IPS-11a (cell line): ENCODE results near the gene LTA.
"Not testable (repeated sequence)": the region's sequence is repeated elsewhere in the genome, so short reads cannot be mapped to it uniquely, and the experiment has no call there.

Source experiments
- H3K4me3 ChIP-seq: one replicate; pipeline ENCODE4 v1.5.1; 2013; ENCODE audit warnings: low read depth, low read length, control low read depth

Gene LTA

DNA sequence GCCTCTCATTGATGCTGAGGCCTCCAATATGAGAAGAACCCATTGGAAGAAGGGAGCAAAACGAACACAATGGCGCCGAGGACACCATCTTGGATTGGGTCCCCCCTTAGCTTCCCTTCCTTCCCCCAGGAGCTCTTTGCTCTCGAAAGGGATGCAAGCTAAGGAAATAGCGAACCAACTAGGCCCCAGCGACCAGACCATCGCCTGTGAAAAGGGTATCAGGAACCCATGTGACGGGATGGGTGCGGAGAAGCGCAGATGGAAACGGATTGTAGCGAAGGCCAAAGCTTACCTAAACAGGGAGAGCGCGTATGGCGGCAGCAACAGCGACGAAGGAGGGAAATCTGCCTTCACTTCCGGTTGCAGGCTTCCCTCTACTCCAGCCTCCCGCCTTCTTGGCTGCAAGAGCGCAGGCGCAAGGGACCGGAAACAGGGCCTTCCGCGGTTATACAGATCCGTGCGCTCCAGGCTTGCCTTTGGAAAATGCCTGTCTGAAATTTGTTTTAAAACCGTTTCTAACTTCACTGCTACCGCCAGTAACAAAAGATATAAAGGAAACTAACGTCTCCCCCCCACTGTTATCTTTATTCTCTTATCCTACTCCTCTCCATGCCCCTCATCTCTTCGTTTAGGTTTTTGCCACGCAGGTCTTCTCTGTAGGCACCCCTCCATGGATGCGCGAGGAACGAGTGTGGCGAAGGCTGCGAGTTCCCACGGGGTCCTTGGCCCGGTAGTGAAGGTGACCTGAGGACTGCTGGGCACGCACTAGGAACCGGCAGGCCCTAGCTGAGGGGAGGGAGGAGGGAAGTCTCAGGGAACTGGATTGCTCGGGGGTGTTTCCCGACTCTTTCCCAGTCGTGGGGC is 30.2 kb upstream of the LTA start, which contains the start of gene DDX39B:
TSS of gene DDX39B (minus strand) at position 346 of the 864 bp plus-strand sequence. CDS start 1,471 bp downstream, outside the sequence.
- peak within 1 kb of the TSS; percentile 79 for H3K4me3 ChIP-seq

DNA sequence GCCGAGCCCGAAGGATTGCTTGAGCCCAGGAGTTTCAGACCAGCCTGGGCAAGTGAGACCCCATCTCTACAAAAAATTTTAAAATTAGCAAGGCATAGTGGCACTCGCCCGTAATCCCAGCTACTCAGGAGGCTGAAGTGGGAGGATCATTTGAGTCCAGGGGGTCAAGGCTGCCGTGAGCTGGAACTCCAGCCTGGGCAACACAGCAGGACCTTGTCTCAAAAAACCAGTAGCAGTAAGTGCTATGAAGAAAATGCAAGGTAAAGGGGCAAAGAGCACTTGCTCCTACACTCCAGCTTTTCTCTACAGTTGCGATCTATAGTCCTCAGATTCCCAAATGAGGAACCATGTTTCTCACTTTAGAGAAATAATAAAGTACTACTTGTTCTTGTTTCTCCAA is 28.4 kb upstream of the LTA start:
- H3K4me3 ChIP-seq: no peak overlapping the region

DNA sequence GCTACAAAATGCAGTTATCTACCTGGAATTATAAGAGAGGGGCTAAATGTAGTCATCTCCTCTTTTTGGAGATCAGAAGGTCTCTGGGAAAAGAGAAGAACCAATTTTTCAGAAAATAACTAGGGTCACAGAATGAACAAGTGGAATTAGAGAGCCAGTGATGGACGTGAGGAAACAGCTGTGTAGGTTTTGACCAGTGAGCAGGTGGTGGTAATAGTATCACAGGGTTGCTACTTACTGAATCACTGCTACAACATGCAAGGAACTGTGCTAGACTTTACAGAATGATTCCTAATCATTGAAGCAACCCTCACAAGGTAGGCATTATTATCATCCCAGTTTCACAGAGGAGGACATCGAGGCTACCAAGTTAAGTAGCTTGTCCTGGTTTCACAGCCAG is 27.4 kb upstream of the LTA start:
- H3K4me3 ChIP-seq: no peak overlapping the region

DNA sequence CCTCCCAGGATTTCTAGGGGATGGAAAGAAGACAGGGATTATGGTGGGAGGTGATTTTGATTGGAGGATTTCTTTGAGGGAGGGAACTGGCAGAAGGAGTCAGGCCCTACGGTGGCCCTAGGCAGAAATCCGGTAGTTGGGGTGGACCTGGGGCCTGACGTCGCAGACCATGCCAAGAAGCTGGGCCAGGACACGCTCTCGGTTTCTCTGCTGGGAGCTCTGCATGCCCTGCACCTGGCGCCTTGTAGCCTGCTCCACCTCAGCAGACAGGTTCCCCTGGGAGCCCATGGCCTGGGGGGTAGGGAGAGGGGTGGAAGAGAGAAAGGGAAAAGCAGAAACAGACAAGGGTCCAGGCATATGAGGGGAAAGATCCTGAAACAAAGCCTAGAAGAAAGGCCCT is 26.8 kb upstream of the LTA start:
- H3K4me3 ChIP-seq: no peak overlapping the region

DNA sequence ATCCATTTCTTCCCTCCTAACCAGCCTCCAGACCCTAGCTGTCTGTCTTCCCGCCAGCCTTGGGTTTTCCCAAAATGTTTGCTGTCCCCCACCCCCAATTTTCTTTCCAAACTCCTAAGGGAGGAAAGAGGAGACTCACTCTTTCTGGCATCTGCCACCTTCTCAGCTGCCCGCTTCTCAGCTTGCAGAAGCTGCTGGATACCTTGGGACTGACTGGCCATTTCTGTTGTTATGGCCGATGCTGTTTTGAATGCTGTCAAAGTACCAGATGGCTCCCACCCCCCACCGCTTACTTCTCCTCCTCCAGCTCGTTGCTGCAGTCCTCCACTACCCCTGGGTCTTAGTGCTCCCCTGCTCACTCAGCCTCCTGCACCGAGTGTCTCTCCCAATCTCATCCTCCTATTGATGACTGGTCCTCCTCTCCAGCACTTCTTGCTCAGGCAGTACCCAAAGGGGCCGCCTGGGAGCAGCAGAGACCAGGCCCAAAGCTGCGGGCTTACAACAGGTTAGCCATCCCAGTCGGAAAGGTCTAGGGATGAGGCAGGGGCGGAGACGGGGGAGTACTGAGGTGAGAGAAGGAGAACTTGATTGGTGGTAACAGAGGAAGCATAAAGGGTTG is 25.6 kb upstream of the LTA start, which contains the start of gene ATP6V1G2:
TSS of gene ATP6V1G2 (minus strand) at position 270 of the 619 bp plus-strand sequence. CDS start at position 221, 49 bp downstream.
- H3K4me3 ChIP-seq: peak within 1 kb of the TSS; percentile 57

DNA sequence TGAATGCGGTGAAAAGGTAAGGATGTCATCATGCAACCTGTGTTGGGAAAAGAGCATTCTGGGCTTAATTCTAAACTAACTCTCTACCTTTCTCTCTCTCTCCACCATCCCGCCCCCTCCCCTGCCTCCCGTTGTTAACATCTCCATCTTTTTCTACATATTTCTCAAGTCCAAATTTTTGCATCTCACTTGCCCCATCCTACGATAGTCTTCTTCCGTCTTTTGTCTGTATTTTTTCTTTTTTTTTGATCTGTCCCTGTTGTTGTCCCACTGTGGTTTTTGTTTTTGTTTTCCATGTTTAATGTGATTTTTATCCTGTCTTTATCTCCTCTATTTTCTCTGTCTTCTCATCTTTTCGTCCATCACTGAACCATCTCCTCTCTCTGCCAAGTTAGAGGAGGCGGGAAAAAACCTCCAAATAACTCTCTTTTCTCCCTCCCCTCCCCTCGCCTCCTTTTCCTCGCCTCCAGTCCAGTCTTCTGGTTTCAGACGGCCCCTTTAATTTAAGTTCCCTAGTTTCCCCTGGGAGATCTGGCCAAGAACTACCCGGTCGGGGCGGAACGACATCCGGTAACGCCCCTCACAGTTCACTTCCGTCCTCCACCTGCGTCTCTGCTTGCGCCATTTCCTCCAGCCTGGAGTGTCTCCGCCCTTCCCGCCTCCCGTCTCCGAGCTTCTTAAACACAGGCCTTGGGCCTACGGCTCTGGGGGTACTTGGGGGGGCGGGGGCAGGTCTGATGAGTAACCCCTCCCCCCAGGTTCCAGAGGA is 24.9 kb upstream of the LTA start, which contains the start of gene NFKBIL1:
TSS of gene NFKBIL1 (plus strand) at position 651 of the 769 bp plus-strand sequence. CDS start at position 738, 87 bp downstream.
- peak within 1 kb of the TSS; percentile 57 for H3K4me3 ChIP-seq

DNA sequence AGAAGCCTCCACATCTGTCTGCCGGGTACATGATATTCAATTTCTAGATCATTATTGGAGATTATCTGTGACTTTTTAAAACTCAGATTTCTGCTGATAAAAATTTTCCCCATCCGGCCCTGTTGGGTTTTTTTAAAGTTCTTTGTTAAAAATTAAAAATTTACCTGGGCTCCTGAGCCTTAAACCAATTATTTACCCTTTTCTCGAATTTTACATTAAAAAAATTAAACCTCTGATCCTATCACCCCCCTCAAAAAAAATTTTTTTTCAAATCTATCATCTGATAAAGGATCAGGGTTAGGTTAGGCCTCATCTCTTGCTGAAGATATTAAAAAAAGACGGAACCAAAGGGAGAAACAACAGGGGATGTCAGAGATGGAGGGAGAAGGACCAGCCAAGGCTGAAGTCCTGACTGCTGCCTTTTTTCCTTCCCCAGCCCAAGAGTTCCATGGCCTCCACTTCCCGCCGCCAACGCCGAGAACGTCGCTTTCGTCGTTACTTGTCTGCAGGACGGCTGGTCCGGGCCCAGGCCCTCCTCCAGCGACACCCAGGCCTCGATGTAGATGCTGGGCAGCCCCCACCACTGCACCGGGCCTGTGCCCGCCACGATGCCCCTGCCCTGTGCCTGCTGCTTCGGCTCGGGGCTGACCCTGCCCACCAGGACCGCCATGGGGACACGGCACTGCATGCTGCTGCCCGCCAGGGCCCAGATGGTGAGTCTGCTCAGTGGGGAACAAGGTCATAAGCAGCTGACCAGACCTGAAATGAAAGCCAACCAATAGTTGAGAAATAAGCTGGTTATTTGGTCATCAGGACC is 24.2 kb upstream of the LTA start:
- peak overlapping the region; percentile 24 for H3K4me3 ChIP-seq

DNA sequence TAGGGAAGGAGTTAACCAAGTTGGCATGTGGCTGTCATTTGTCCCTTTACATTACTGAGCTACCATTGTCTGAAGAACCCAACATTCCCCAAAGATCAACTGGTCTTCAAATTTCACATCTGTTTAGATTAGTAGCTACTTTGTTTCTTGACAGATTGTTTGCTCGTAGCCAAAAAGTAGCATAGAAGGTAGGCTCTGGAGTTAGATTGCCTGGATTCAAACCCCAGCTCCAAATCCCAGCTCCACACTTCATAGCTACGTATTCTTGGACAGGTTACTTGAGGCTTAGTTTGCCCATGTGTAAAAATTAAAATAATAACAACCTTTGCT is 23.6 kb upstream of the LTA start:
- no peak overlapping the region for H3K4me3 ChIP-seq

DNA sequence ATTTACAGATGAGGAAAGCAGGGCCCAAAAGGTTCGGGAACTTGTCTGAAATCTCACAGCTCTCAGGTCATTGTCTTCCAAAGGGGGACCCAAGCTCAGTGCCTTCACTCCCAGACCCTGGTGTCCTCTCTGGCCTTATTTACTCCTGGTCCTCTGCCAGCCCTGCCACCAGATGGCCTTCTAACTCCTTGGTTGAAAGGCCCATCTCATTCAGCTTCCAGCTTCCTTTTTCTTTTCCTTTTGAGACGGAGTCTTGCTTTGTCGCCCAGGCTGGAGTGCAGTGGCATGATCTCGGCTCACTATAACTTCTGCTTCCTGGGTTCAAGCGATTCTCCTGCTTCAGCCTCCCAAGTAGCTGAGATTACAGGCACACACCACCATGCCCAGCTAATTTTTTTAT is 20.7 kb upstream of the LTA start:
- not testable (repeated sequence) for H3K4me3 ChIP-seq

DNA sequence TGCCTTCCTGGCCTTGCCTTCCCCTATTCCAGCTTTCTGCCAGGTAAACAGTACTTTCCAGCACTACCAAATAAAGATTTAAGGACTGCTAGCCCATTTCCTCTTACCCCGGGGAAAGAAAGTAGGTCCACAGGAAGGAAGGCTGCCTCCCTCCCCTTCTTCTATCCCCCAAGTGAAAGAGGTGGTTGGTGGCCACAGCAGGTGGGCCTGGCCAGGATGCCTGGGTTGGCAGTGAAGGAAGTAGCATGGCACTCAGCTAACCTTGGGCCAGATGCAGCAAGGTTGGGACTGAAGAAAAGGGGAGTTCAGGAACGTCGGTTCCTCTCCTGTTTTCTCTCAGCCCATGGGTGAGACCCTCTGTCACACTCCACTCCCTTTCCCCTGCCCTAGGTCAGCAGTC is 15.8 kb upstream of the LTA start:
- H3K4me3 ChIP-seq: no peak overlapping the region

DNA sequence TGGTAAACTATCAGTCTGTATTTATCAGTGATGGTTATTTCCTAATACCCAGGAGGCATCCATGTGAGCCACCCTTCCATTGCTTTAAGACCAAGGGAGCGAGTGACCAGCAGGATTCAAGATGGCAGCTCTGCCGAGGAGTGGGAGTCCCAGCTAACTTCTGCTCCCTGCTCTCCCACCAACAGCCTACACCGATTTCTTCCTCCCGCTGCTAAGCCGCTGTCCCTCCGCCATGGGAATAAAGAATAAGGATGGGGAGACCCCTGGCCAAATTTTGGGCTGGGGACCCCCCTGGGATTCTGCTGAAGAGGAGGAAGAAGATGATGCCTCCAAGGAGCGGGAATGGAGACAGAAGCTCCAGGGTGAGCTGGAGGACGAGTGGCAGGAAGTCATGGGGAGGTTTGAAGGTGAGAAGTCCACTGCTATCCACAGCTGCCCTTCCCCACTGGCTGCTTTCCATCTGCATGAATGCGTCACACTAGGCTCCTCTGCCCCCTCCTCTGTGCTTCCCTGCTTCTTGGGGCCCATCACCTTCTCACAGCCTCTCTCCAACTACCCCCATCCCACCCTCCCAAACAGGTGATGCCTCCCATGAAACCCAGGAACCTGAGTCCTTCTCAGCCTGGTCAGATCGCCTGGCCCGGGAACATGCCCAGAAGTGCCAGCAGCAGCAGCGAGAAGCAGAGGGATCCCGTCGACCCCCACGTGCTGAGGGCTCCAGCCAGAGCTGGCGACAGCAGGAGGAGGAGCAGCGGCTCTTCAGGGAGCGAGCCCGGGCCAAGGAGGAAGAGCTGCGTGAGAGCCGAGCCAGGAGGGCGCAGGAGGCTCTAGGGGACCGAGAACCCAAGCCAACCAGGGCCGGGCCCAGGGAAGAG is 14.4 kb upstream of the LTA start:
- H3K4me3 ChIP-seq: no peak overlapping the region

DNA sequence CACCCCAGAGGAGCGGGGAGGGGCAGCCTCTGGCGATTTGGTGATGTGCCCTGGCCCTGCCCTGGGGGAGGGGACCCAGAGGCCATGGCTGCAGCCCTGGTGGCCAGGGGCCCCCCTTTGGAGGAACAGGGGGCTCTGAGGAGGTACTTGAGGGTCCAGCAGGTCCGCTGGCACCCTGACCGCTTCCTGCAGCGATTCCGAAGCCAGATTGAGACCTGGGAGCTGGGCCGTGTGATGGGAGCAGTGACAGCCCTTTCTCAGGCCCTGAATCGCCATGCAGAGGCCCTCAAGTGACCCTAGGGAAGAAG is 13.8 kb upstream of the LTA start:
- no peak overlapping the region for H3K4me3 ChIP-seq

DNA sequence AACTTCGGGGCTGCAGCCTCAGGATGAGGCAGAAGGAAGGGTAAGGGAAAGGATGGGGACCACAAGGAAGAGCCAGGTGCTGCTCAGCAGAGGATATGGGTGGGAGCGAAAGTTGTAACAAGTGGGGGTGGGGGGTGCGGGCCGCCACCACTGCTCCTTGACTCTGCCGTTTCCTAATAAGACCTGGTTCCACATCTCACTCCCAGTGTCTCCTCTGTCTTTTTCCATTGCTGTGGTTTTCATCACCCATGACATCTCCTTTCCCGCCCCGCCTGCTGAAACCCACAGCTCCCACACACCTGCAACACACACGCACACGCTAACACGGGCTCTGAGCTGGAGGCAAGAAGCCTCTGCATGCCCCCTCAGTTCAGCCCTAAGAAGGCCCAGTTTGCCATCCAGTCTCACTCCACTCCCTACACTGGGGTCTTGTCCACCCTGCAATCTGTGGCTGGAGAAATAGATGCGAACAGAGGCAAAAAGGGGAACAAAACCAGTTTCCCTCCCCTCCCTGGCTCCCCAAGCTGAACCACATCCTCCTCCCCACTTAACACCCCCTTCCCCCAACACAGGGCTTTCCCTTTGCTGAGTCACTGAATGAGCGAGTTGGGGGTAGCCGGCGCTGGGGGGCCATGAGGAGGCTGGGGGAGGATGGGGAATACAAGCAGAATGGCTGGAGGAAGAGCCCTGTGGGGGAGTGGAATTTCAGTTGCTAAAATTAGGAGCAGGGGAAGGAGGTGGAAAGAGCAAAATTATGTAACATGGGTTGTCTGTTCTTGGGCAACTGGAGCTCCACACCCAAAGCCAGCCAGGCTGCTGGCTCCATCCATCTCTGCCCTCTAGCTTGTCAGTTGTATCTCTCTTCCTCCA is 13.2 kb upstream of the LTA start:
- H3K4me3 ChIP-seq: no peak overlapping the region

DNA sequence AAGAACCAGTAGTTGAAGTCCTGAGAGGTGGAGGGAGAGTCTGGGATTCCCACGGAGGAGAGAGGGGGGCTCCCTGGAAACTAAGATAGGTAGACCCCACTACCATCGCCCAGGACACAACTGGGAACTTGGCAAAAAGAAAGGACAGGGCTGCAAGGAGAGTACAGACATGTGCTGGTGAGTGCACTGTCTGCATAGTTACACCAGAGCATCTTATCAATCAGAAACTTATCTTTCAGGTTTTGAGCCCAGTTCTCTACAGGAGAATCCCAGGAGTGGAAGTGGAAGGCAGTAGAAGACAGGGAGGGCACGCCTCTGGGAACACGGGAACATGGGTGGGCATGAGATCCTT is 12.5 kb upstream of the LTA start:
- no peak overlapping the region for H3K4me3 ChIP-seq

DNA sequence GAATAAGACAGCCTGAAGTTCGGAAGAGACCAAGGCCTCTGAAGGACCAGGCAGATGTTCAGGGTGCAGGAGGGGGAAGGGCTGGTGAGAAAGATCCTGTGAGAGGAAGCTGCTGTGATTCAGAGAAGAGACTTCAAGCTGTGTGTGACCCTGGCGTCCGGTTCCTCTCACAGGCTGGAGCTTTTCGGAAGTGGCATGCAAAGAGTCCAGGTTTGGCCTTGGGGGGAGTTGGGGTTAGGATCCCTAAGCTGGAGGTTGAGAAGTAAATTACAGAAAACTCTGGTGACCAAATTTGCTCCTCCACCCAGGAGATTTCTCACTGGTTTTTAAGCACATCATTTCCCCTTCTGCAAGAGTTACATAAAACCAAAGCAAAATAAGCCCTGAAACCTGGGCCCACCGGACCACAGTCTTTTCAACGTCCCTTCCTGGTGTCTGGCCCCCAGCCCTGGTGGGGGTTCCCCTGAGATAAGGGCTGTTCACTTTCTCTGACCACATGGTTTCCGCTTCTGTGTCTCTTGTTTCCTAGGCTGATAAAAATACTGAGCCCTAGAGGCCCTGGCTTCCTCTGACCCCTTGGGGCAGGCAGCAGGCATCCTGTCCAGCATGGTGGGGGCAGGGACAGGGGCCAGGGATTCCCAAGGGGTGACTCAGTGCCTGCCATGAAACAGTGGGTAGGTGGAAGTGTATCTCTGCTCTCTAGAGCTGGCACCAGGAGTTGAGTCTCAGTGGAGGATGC is 12.0 kb upstream of the LTA start:
- no peak overlapping the region for H3K4me3 ChIP-seq

DNA sequence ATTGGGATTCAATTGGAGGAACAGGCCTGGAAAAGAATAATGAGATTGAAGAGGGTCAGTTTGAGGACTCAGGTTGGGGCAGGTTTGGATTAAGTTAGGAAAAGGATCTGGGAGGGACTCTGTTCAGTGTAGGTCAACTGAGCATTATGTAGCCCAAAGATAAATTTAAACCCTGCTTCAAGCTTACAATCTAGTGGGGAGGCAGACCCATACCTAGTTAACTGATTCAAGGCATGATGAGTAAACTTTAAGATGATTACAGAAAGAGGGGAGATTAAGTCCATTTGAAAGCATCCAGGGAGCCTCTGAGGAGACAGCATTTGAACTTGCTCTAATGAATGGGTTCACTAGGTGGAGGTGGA is 11.4 kb upstream of the LTA start:
- no peak overlapping the region for H3K4me3 ChIP-seq

DNA sequence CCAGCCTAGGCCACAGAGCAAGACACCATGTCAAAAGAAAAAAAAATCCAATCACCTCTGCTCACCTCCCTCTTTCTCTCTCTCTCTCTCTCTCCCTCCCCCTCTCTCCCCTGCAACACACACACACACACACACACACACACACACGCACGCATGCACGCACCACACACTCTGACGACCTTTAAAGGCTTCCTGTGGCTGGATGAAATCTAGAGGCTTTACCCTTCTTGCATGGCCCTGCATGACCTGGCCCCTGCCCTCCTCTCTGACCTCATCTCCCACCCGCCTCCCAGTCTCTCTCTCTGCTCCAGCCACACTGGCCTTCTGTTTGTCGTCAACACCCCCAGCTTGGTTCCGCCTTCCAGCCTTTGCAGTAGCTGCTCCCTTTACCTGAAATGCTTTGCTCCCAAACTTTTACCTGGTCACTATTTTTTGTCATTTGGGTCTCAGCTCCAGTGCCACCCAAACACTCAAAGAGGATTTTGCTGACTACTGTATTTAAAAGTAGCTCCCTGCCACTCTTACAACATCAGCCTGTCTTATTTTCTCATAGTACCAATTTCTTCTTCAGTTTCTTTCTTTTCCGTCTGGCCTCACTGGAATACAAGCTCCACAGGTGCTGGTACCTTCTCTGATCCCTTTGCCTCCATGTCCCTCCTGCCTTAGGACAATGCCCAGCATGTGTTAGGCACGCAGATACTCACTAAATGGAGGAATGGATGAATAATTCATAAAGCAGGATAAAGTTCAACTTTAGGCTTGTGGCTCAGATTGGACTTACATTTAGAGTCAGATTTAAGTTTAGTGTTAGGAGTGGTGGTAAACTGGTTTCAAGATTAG is 4.3 kb upstream of the LTA start:
- no peak overlapping the region for H3K4me3 ChIP-seq

DNA sequence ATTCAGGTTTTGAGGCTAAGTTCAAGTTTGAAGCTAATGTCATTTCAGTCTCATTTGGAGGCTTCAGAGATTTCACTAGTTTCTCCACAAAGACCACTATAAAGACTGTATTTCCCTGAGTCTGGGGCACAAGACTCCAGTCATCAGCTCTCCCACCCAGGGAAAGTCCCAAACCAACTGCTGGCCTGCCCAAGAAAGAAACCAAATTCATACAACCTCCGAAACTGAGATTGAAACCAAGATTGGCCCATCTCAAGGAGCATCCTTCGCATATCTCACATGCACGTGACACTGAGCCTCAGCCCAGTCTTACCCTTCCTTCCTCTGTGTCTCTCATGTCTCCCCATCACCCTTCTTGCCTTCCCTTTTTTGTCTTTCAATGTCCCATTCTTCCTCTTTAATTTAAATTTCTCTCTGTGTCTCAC is 3.5 kb upstream of the LTA start:
- no peak overlapping the region for H3K4me3 ChIP-seq
